IMR-90 (cell line): ENCODE data around the gene ZNF358.

Source experiments
- BHLHE40 ChIP-seq: fragments of 150-350 bp; IDR thresholded peaks from 2 replicates; pipeline ENCODE4 v1.6.1; 2016; ENCODE audit warnings: mild to moderate bottlenecking, low read depth, low read length
- CEBPB ChIP-seq: IDR thresholded peaks from 2 replicates; pipeline ENCODE4 v1.6.1; 2012; ENCODE audit warnings: low read depth, low read length, improper control_type of control experiment
- MAFK ChIP-seq: IDR thresholded peaks from 2 replicates; pipeline ENCODE4 v1.6.1; 2012; ENCODE audit warnings: low read depth, low read length, improper control_type of control experiment
- MAZ ChIP-seq: IDR thresholded peaks from 2 replicates; pipeline ENCODE4 v1.6.1; 2012; ENCODE audit warnings: low read depth, mild to moderate bottlenecking, low read length, improper control_type of control experiment, moderate library complexity, borderline replicate concordance
- MXI1 ChIP-seq: IDR thresholded peaks from 2 replicates; pipeline ENCODE4 v1.6.1; 2012; ENCODE audit warnings: low read depth, mild to moderate bottlenecking, low read length, moderate library complexity, borderline replicate concordance
- NFE2L2 ChIP-seq: fragments of 150-350 bp; IDR thresholded peaks from 2 replicates; pipeline ENCODE4 v1.6.1; 2016; ENCODE audit warnings: low read depth, mild to moderate bottlenecking, low read length
- POLR2A ChIP-seq: IDR thresholded peaks from 2 replicates; pipeline ENCODE4 v1.6.1; 2012; ENCODE audit warnings: mild to moderate bottlenecking, low read depth, low read length
- RAD21 ChIP-seq: IDR thresholded peaks from 2 replicates; pipeline ENCODE4 v1.6.1; 2012; ENCODE audit warnings: low read length, improper control_type of control experiment
- RCOR1 ChIP-seq: IDR thresholded peaks from 2 replicates; pipeline ENCODE4 v1.6.1; 2012; ENCODE audit warnings: mild to moderate bottlenecking, low read length, improper control_type of control experiment; ENCODE audit not compliant: insufficient replicate concordance
- RFX5 ChIP-seq: IDR thresholded peaks from 2 replicates; pipeline ENCODE4 v1.8.0; 2012; ENCODE audit warnings: low read depth, mild to moderate bottlenecking, low read length, moderate library complexity
- SMC3 ChIP-seq: fragments of 150-350 bp; IDR thresholded peaks from 2 replicates; pipeline ENCODE4 v1.6.1; 2016; ENCODE audit warnings: low read depth, mild to moderate bottlenecking, antibody characterized with exemption, low read length, moderate library complexity
- TF ChIP-seq, protein P1 (sequence below): conservative IDR thresholded peaks from 2 replicates; pipeline ENCODE4 v1.5.1; 2012; ENCODE audit warnings: mild to moderate bottlenecking, low read depth, low read length, improper control_type of control experiment

DNA sequence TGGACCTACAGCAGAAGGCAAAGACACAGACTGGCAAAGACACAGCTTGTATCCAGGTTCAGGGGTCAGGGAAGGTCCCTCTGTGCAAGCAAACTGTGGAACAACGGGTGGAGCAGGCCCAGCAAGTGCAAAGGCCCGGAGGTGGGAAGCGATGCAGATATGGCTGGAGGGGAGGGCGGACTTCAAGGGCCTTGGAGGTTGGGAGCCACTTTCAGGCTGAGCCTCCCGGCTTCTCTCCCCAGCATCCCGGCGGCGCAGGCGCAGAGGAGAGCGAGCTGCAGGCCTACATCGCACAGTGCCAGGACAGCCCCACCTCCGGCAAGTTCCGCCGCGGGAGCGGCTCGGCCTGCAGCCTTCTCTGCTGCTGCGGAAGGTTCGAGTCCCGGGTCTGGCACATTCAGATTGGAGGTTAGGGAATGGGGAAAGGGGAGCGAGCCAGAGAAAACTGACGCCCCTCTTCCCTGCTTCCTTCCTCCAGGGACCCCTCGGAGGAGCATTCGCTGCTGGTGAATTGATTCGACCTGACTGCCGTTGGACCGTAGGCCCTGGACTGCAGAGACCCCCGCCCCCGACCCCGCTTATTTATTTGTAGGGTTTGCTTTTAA is 17.5 kb downstream of the ZNF358 start:
- TF ChIP-seq, protein P1, sequence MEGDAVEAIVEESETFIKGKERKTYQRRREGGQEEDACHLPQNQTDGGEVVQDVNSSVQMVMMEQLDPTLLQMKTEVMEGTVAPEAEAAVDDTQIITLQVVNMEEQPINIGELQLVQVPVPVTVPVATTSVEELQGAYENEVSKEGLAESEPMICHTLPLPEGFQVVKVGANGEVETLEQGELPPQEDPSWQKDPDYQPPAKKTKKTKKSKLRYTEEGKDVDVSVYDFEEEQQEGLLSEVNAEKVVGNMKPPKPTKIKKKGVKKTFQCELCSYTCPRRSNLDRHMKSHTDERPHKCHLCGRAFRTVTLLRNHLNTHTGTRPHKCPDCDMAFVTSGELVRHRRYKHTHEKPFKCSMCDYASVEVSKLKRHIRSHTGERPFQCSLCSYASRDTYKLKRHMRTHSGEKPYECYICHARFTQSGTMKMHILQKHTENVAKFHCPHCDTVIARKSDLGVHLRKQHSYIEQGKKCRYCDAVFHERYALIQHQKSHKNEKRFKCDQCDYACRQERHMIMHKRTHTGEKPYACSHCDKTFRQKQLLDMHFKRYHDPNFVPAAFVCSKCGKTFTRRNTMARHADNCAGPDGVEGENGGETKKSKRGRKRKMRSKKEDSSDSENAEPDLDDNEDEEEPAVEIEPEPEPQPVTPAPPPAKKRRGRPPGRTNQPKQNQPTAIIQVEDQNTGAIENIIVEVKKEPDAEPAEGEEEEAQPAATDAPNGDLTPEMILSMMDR, result no peak
- no peak for TF ChIP-seq SMC3
- no peak for TF ChIP-seq RAD21
- TF ChIP-seq CEBPB, result no peak
- TF ChIP-seq POLR2A, result no peak
- TF ChIP-seq MAFK, result no peak
- TF ChIP-seq RFX5, result no peak
- no peak for TF ChIP-seq RCOR1
- TF ChIP-seq BHLHE40, result no peak
- no peak for TF ChIP-seq MAZ
- no peak for TF ChIP-seq MXI1
- TF ChIP-seq NFE2L2, result no peak
